Measurements from ENCODE around the gene ETS1. TPM values are rescaled to one million over a fixed set of nuclear protein-coding genes. Genes with fewer than 3 reads are reported as not detected.

ETS1 gene
- total RNA-seq, 3 donors from 2014 or later (not counting 1 experiment from before 2014, with no cell fraction given), result 532 to 684 (median 589) TPM

GRCh38 chr11:128532016-128532571, 55.3 kb downstream of the ETS1 start:
- no peaks in the 10 kb centered on the region for H3K27me3 ChIP-seq (ENCODE audit: control insufficient read depth, insufficient read depth, low read length)
- peaks cover 6% of the 10 kb centered on the region for H3K4me1 ChIP-seq (ENCODE audit: control insufficient read depth, insufficient read depth, low read length)
- no peak overlapping the region for H3K27ac ChIP-seq (ENCODE audit: low read length)
- DNase-seq (no peak), ATAC-seq (no peak)
- H3K4me3 Mint-ChIP-seq, result no peak overlapping the region
- WGBS (ENCODE audit: insufficient coverage), result 98% methylated on average over 5 of the region's 5 CpGs
- H3K27ac Mint-ChIP-seq, result no peak overlapping the region
- H3K9me3 Mint-ChIP-seq, result no peaks in the 10 kb centered on the region
- peaks cover 16 to 21% of the 10 kb centered on the region in 2 donors for H3K4me1 Mint-ChIP-seq
- H3K9me3 ChIP-seq (ENCODE audit: control insufficient read depth, insufficient read depth, low read length), result no peaks in the 10 kb centered on the region
- intact Hi-C loops (cut with micrococcal nuclease), result no loop called here
- no peaks in the 10 kb centered on the region for H3K36me3 Mint-ChIP-seq
- peaks cover 15 to 19% of the 10 kb centered on the region in 2 donors for H3K27me3 Mint-ChIP-seq (ENCODE audit: low read depth in 2 of 2)
- no peak for TF ChIP-seq CTCF (IDR thresholded peaks at IDR 0.05)
- H3K36me3 ChIP-seq (ENCODE audit: control insufficient read depth, insufficient read depth, low read length), result no peaks in the 10 kb centered on the region
- no peak overlapping the region for H3K4me3 ChIP-seq (ENCODE audit: low read length)

GRCh38 chr11:128531588-128531987, 55.8 kb downstream of the ETS1 start:
- Mint-ChIP-seq H3K27me3 (ENCODE audit: low read depth in 2 of 2) (peaks cover 12 to 14% of the 10 kb centered on the region in 2 donors), H3K4me1 (peaks cover 21 to 26% of the 10 kb centered on the region in 2 donors), H3K27ac (no peak overlapping the region), H3K4me3 (no peak overlapping the region), H3K36me3 (no peaks in the 10 kb centered on the region), H3K9me3 (no peaks in the 10 kb centered on the region)
- Histone ChIP-seq H3K27ac (ENCODE audit: low read length) (no peak overlapping the region), H3K27me3 (ENCODE audit: control insufficient read depth, insufficient read depth, low read length) (no peaks in the 10 kb centered on the region), H3K9me3 (ENCODE audit: control insufficient read depth, insufficient read depth, low read length) (no peaks in the 10 kb centered on the region), H3K4me1 (ENCODE audit: control insufficient read depth, insufficient read depth, low read length) (peaks cover 7% of the 10 kb centered on the region), H3K36me3 (ENCODE audit: control insufficient read depth, insufficient read depth, low read length) (no peaks in the 10 kb centered on the region), H3K4me3 (ENCODE audit: low read length) (no peak overlapping the region)
- DNase-seq (no peak), ATAC-seq (no peak)
- WGBS (ENCODE audit: insufficient coverage), result 100% methylated on average over 2 of the region's 2 CpGs
- intact Hi-C loops (cut with micrococcal nuclease), result no loop called here
- TF ChIP-seq CTCF (IDR thresholded peaks at IDR 0.05), result no peak

- H3K27ac ChIP-seq (ENCODE audit: low read length), result no peak overlapping the region
- H3K27me3 ChIP-seq (ENCODE audit: control insufficient read depth, insufficient read depth, low read length), result no peaks in the 10 kb centered on the region
- no peaks in the 10 kb centered on the region for H3K36me3 ChIP-seq (ENCODE audit: control insufficient read depth, insufficient read depth, low read length)
- H3K4me3 ChIP-seq (ENCODE audit: low read length), result no peak overlapping the region
- Mint-ChIP-seq H3K27me3 (ENCODE audit: low read depth in 2 of 2) (peaks cover 3 to 9% of the 10 kb centered on the region in 2 donors), H3K27ac (no peak overlapping the region), H3K9me3 (no peaks in the 10 kb centered on the region), H3K36me3 (no peaks in the 10 kb centered on the region), H3K4me3 (no peak overlapping the region), H3K4me1 (peaks cover 32 to 38% of the 10 kb centered on the region in 2 donors)
- H3K9me3 ChIP-seq (ENCODE audit: control insufficient read depth, insufficient read depth, low read length), result no peaks in the 10 kb centered on the region
- DNase-seq (no peak), ATAC-seq (no peak)
- no peak for TF ChIP-seq CTCF (IDR thresholded peaks at IDR 0.05)
- intact Hi-C loops (cut with micrococcal nuclease), result no loop called here
- 92% methylated on average over 7 of the region's 7 CpGs for WGBS (ENCODE audit: insufficient coverage)
- peaks cover 12% of the 10 kb centered on the region for H3K4me1 ChIP-seq (ENCODE audit: control insufficient read depth, insufficient read depth, low read length)
Measured at GRCh38 chr11:128530118-128531074, 57.0 kb downstream of the ETS1 start.
